Measurements from ENCODE around the gene CLIP1.

GRCh38 chr12:122308811-122309210 is 113.7 kb downstream of the CLIP1 start:
- TF ChIP-seq POLR2A (IDR thresholded peaks at IDR 0.05; ENCODE audit: control extremely low read depth in 1 of 2, low read depth in 2 of 2, low read length in 2 of 2) (no peak), HDAC6 (IDR thresholded peaks at IDR 0.05; ENCODE audit: low read depth, low read length) (no peak), SUZ12 (IDR thresholded peaks at IDR 0.05; ENCODE audit: low read length) (no peak)
- TF ChIP-seq, protein P1, sequence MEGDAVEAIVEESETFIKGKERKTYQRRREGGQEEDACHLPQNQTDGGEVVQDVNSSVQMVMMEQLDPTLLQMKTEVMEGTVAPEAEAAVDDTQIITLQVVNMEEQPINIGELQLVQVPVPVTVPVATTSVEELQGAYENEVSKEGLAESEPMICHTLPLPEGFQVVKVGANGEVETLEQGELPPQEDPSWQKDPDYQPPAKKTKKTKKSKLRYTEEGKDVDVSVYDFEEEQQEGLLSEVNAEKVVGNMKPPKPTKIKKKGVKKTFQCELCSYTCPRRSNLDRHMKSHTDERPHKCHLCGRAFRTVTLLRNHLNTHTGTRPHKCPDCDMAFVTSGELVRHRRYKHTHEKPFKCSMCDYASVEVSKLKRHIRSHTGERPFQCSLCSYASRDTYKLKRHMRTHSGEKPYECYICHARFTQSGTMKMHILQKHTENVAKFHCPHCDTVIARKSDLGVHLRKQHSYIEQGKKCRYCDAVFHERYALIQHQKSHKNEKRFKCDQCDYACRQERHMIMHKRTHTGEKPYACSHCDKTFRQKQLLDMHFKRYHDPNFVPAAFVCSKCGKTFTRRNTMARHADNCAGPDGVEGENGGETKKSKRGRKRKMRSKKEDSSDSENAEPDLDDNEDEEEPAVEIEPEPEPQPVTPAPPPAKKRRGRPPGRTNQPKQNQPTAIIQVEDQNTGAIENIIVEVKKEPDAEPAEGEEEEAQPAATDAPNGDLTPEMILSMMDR (IDR thresholded peaks at IDR 0.05; ENCODE audit: control extremely low read depth in 1 of 3, insufficient read depth in 1 of 3, low read depth in 1 of 3, low read length in 3 of 3) = no peak

All from H1 (cell line).